NCI-H2107 (cell line): Measurements from ENCODE around the gene RFC1.
"Not testable (repeated sequence)": the region's sequence is repeated elsewhere in the genome, so short reads cannot be mapped to it uniquely, and the experiment has no call there.

ENCODE experiments used
- DNase-seq: peaks from one replicate; lab custom pipeline; 2025; lab: John Stamatoyannopoulos, UW

The RFC1 gene

GRCh38 chr4:39353478-39354253 lies 12.5 kb downstream of the RFC1 start:
- peak; percentile 3 for DNase-seq

GRCh38 chr4:39353149-39353477 lies 13.0 kb downstream of the RFC1 start:
- not testable (repeated sequence) for DNase-seq

GRCh38 chr4:39349326-39349725 lies 16.8 kb downstream of the RFC1 start:
- DNase-seq: no peak

DNA sequence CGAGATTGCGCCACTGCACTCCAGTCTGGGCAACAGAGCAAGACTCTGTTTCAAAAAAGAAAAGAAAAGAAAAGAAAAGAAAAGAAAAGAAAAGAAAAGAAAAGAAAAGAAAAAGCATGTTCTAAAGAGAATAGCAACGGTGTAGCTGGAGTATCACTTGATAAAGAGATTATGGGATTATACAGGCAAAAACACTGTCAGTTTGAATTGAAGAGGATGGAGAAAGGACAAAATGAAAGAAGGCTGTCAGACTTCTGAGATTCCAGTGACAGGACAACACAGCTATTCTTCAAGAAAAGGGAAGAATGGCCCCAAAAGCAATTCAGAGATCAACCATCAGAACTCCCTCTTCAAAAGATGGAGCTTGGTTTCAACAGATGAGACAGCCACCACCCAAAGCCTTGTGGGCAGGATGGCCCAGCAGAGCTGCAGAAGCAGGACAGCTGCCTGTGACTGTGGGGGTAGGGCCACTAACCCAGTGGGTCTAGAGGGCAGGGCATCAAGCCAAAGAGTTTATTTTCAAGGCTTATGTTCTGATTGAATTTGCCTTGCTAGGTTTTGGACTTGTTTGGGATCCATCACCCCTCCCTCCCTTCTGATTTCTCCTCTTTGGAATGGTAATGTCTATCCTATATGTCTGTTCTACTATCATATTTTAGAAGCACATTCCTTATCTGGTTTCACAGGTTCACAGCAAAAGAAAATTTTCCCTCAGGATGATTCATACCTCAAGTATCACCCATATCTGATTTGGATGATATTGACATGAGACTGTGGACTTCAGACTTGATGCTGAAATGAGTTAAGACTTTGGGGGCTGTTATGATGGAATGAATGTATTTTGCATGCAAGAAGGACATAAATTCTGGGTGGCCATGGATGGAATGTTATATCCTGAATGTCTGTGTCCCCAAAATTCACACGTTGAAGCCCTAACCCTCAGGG lies 17.5 kb downstream of the RFC1 start:
- DNase-seq: no peak

GRCh38 chr4:39346856-39347519 lies 19.2 kb downstream of the RFC1 start:
- DNase-seq: no peak

- DNase-seq: no peak
These were observed 23.4 kb downstream of the RFC1 start for GRCh38 chr4:39342731-39343130.

DNA sequence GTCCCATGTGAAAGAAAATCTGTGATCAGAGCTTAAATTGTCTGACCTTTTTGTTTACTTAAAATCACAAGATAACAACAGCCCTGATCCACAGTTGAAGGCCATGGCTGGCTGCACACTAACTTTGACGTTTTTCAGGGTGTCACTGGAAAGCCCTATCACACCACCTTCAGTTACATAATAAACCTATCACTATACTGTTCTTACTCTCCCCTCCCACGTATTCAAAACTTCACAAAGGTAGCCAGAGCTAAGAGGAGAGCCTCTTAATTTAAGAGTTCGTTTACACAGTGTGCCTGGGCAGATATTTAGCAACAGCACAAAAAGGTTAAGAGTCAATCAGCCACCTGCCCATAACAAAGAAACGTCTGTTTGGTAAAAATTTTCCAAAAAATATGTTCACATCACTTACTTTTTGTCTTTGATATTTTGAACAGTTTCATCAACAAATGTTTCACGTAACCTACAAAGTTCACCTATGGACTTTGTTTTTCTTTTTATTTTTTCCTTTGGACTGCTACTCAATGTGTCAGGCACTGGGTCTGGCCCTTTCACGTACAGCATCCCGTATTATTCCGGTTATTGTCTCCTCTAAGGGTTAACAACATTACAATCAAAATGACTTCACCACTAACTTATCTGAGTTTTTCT lies 25.0 kb downstream of the RFC1 start:
- peak; percentile 0 for DNase-seq

DNA sequence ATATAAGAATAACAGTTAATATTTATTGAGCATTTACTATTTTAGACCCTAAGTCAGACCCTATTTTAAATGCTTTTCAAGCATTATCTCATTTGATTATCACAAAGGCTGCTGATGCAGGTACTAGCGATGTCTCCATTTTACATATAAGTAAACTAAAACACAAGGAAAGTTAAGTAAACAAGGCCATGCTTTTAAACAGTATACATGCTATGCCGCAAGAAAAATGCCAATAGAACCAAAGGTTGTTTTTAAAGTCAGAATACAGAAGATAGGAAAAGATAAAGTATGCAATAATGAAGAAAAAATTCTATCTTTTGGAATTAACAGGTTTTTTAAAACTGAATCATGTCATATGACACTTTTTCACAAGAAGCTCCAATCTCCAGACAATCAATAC lies 26.2 kb downstream of the RFC1 start:
- DNase-seq: no peak

- DNase-seq: no peak
These were observed 28.3 kb downstream of the RFC1 start for GRCh38 chr4:39337841-39338240.

DNA sequence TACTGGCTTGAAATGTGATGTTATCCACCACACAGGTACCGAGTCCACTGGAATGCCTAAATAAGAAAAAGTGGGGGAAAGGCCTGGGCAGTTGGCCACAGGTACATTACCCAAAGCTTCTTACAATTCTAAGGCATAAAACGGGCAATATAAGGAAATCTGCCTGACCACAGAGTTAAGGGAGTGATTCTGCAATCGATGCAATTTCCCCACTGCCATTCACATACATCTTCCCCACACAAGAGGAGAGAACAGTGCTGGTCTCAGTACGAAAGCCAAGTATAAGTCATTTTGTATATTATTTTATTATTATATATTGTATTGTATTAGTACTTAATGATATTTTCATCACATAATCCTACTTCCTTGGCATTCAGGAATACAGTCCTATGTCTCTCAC lies 30.6 kb downstream of the RFC1 start:
- no peak for DNase-seq

- no peak for DNase-seq
These were observed 35.0 kb downstream of the RFC1 start for GRCh38 chr4:39331191-39331590.

DNA sequence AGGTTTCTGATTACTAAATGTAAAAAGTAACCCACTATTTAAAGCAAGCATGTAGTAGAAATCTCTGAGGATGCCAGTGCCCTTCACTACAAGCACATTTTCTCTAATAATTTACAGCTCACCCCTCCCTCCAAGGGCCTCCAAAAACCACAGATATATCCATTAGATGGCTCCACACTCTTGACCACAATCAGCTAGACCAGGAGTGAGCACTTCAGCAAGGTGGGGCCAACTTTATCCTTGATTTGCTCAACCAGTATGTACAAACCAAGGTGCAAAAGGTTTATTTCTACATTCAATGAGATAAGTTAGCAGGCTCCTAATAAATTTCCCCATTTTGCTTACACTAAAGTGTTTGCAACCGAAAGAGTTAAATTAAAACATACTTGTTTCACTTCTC lies 35.8 kb downstream of the RFC1 start:
- no peak for DNase-seq

DNA sequence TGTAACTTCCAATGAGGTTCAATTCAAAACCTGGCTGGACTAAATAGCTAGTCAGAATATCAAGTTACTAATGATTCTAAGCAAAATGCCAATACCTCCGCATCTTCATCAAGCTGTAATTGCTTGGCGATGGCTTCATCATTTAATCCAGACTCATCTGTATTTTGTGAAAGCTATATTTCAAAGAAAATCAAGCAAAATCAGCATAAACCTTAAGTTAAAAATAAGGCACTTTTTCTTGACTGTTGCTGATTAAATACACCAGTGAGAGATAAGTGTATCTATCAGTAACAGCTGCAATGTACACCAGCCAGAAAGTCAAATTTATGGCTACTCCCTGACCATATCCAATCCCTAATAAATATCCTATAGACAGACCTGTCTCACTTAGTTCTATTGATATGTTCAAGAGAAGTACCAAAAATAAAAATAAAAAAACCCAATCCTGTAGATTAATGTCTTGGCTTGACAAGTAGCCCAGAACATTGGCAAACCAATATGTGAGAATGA lies 39.6 kb downstream of the RFC1 start:
- DNase-seq: no peak

DNA sequence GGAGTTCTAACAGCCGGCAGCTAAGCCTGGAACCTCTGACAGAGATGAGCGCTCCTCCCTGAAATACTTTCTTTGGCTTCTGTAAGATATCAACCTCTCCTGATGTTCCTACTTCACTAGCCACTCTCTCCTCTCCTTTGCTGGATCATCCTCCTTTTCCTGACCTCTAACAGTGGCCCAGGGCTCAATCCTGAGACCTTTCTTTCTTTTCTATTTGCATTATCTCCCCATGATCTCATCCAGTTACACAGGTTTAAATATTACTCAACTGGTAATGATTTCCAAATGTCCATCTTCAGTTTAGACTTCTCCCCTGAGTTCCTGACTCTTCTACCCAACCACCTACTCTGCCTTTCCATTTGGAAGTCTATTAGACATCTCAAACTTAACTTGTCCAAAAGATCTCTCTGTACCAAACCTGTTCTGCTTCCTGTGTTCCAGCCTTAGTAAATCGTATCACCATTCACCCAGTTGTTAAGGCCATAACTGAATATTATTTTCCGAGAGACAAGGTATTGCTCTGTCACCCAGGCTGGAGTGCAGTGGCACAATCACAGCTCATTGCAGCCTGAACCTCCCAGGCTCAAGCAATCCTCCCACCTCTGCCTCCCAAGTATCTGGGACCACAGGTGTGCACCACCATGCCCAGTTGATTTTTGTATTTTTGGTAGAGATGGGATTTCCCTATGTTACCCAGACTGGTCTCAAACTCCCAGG lies 41.1 kb downstream of the RFC1 start:
- DNase-seq: no peak

- no peak for DNase-seq
These were observed 41.7 kb downstream of the RFC1 start for GRCh38 chr4:39324446-39324845.

DNA sequence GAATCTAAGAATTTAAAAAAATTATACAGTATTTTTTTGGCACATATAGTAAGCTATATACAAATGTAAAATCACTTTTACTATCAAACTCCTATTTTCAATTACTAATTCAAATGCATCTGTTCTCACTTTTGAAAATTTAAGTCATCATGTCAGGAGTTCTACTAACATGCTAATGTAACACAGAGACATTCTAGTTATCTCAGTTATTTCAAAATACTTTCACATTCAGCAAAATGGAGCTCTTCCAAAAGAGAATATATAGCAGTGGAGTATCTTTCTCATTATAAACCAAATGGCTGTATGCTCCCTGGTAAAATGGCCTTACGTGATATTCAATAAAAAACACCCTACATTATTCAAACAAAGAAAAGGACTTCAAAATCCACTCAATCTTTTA lies 42.3 kb downstream of the RFC1 start:
- no peak for DNase-seq

DNA sequence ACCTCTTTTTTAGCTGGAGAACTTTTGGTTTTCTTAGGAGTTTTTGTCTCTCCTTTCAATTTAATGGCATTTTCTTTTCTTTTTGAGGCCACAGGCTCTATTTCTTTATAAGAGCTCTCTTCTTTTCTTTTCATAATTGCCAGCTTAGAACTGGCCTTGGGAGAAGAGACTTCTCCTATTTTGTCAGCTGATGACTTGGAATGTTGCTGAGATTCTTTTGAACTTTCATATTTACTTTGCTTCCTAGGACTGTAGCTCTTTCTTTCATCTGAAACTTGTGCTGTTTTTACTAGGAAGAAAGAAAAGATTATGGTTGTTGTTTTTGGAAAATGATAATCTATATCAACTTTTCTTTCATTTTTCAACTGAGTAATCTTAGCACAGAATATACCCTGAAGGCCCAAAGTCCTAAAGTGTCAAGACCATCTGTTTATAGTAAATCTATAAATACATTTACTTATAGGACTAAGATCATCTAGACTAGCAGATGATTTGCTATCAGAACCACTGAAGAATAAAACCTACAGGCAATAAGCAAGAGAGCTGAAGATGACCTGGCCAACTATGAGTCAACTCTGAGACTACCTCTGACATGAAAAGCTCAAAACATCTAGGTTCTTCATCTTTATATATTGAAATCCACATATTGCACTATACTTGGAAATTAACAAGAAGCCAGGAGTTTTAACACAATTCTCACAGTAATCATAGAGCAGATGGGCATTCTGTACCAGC lies 45.6 kb downstream of the RFC1 start:
- no peak for DNase-seq

GRCh38 chr4:39319676-39320075 lies 46.5 kb downstream of the RFC1 start:
- DNase-seq: no peak

DNA sequence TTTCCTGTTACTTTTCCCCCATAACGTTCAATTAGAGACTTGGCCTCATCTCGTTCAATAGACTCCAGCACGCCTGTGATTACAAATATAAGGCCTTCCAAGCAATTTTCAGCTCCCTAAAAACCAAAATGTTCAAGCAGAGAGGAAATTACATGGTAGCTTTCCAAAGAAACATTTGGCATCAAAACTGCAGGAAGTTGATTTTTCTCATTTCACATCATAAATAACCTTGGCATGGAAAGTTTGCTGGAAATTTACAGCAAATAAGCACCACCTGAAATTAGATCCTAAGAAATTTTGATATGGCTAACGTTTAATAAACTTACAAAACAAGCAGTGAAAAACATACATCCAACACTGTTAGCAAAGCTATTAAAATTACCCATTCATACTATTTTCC lies 53.3 kb downstream of the RFC1 start:
- DNase-seq: no peak

DNA sequence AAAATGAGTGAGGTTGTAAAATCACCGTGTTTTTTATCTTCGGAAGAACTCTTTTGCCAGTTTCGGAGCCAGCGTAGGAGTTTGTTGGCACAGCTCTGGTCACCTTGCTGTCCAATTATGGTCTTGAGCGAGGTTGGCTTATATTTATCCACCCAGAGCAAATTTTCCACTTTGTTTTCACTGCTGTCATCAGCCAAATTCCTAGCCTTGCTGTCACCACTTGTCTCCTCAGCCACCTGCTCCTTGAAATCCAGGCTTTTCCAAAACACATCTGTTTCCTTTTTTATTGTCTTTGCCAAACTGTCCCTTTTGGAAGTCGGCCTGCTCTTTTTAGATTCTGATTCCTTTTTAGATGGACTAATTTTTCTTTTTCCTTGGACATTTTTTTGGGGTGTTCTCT lies 57.6 kb downstream of the RFC1 start:
- DNase-seq: no peak
